ENCODE data around the gene STXBP2.

The STXBP2 gene

GRCh38 chr19:7652061-7652641 is 15.2 kb downstream of the STXBP2 start (continued):
- no peak for TF ChIP-seq ZNF571 (tag by site-specific recombination; IDR thresholded peaks at IDR 0.05)
- no peak for TF ChIP-seq ZNF202 (tag by site-specific recombination; IDR thresholded peaks at IDR 0.05; ENCODE audit: borderline replicate concordance)
- no peak for TF ChIP-seq ZSCAN23 (tag by site-specific recombination; IDR thresholded peaks at IDR 0.05)
- TF ChIP-seq IKZF3 (tag by site-specific recombination; IDR thresholded peaks at IDR 0.05), result peak; percentile 85
- TF ChIP-seq ZNF302 (tag by site-specific recombination; IDR thresholded peaks at IDR 0.05; ENCODE audit: low read depth), result no peak
- TF ChIP-seq, protein P1, sequence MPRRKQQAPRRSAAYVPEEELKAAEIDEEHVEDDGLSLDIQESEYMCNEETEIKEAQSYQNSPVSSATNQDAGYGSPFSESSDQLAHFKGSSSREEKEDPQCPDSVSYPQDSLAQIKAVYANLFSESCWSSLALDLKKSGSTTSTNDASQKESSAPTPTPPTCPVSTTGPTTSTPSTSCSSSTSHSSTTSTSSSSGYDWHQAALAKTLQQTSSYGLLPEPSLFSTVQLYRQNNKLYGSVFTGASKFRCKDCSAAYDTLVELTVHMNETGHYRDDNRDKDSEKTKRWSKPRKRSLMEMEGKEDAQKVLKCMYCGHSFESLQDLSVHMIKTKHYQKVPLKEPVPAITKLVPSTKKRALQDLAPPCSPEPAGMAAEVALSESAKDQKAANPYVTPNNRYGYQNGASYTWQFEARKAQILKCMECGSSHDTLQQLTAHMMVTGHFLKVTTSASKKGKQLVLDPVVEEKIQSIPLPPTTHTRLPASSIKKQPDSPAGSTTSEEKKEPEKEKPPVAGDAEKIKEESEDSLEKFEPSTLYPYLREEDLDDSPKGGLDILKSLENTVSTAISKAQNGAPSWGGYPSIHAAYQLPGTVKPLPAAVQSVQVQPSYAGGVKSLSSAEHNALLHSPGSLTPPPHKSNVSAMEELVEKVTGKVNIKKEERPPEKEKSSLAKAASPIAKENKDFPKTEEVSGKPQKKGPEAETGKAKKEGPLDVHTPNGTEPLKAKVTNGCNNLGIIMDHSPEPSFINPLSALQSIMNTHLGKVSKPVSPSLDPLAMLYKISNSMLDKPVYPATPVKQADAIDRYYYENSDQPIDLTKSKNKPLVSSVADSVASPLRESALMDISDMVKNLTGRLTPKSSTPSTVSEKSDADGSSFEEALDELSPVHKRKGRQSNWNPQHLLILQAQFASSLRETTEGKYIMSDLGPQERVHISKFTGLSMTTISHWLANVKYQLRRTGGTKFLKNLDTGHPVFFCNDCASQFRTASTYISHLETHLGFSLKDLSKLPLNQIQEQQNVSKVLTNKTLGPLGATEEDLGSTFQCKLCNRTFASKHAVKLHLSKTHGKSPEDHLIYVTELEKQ (tag by site-specific recombination; IDR thresholded peaks at IDR 0.05; ENCODE audit: borderline replicate concordance), result peak; percentile 54; the same call in 1 of the 2 replicates
- TF ChIP-seq, protein P2, sequence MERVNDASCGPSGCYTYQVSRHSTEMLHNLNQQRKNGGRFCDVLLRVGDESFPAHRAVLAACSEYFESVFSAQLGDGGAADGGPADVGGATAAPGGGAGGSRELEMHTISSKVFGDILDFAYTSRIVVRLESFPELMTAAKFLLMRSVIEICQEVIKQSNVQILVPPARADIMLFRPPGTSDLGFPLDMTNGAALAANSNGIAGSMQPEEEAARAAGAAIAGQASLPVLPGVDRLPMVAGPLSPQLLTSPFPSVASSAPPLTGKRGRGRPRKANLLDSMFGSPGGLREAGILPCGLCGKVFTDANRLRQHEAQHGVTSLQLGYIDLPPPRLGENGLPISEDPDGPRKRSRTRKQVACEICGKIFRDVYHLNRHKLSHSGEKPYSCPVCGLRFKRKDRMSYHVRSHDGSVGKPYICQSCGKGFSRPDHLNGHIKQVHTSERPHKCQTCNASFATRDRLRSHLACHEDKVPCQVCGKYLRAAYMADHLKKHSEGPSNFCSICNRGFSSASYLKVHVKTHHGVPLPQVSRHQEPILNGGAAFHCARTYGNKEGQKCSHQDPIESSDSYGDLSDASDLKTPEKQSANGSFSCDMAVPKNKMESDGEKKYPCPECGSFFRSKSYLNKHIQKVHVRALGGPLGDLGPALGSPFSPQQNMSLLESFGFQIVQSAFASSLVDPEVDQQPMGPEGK (tag by site-specific recombination; IDR thresholded peaks at IDR 0.05), result peak; percentile 63
- TF ChIP-seq ZNF433 (tag by site-specific recombination; IDR thresholded peaks at IDR 0.05; ENCODE audit: low read depth), result no peak
- TF ChIP-seq ZNF10 (tag by site-specific recombination; IDR thresholded peaks at IDR 0.05), result 0 out of 2 replicates have a peak, but pooled peaks have one; percentile 30
- peak; percentile 90; the same call in 1 of the 2 replicates for TF ChIP-seq ZNF2 (tag by site-specific recombination; IDR thresholded peaks at IDR 0.05)
- TF ChIP-seq ZNF521 (tag by site-specific recombination; IDR thresholded peaks at IDR 0.05), result no peak
- TF ChIP-seq YY1 (tag by site-specific recombination; IDR thresholded peaks at IDR 0.05), result no peak
- no peak for TF ChIP-seq ZNF785 (tag by site-specific recombination; IDR thresholded peaks at IDR 0.05)
- TF ChIP-seq ZBTB8A (tag by site-specific recombination; IDR thresholded peaks at IDR 0.05), result peak; percentile 38; the same call in 1 of the 2 replicates
- TF ChIP-seq ZNF629 (tag by site-specific recombination; IDR thresholded peaks at IDR 0.05), result peak; percentile 75
- peak; percentile 55; the same call in 1 of the 2 replicates for TF ChIP-seq ZXDB (tag by site-specific recombination; IDR thresholded peaks at IDR 0.05)
- no peak for TF ChIP-seq ZNF549 (tag by site-specific recombination; IDR thresholded peaks at IDR 0.05)
- peak; percentile 83 for TF ChIP-seq CTCF (tag by site-specific recombination; IDR thresholded peaks at IDR 0.05)
- TF ChIP-seq GFI1B (tag by site-specific recombination; IDR thresholded peaks at IDR 0.05), result no peak
- TF ChIP-seq HOXC10 (CRISPR knock-in tag; IDR thresholded peaks at IDR 0.05), result no peak
- TF ChIP-seq, protein P3, sequence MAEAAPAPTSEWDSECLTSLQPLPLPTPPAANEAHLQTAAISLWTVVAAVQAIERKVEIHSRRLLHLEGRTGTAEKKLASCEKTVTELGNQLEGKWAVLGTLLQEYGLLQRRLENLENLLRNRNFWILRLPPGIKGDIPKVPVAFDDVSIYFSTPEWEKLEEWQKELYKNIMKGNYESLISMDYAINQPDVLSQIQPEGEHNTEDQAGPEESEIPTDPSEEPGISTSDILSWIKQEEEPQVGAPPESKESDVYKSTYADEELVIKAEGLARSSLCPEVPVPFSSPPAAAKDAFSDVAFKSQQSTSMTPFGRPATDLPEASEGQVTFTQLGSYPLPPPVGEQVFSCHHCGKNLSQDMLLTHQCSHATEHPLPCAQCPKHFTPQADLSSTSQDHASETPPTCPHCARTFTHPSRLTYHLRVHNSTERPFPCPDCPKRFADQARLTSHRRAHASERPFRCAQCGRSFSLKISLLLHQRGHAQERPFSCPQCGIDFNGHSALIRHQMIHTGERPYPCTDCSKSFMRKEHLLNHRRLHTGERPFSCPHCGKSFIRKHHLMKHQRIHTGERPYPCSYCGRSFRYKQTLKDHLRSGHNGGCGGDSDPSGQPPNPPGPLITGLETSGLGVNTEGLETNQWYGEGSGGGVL (tag by site-specific recombination; IDR thresholded peaks at IDR 0.05), result no peak
- peak; percentile 52 for TF ChIP-seq EGR2 (tag by site-specific recombination; IDR thresholded peaks at IDR 0.05; ENCODE audit: low read depth)
- TF ChIP-seq ZNF514 (tag by site-specific recombination; IDR thresholded peaks at IDR 0.05), result no peak
- no peak for TF ChIP-seq ZNF610 (tag by site-specific recombination; IDR thresholded peaks at IDR 0.05; ENCODE audit: borderline replicate concordance)
- TF ChIP-seq MZF1 (tag by site-specific recombination; IDR thresholded peaks at IDR 0.05; ENCODE audit: borderline replicate concordance), result no peak
- no peak for TF ChIP-seq ZNF76 (tag by site-specific recombination; IDR thresholded peaks at IDR 0.05; ENCODE audit: borderline replicate concordance, low read depth)
- no peak for TF ChIP-seq WT1 (tag by site-specific recombination; IDR thresholded peaks at IDR 0.05)
- peak; percentile 62; the same call in 1 of the 2 replicates for TF ChIP-seq ZBTB48 (tag by site-specific recombination; IDR thresholded peaks at IDR 0.05)
- TF ChIP-seq GLI2 (tag by site-specific recombination; IDR thresholded peaks at IDR 0.05; ENCODE audit: borderline replicate concordance, low read depth), result no peak
